Measurements from ENCODE around the gene NUP93.

Gene NUP93

GRCh38 chr16:56729735-56730662, at the start of gene NUP93:
TSS of gene NUP93 (plus strand) at chr16:56730129. CDS start at chr16:56748248, 18,119 bp downstream.
- peak; percentile 84 for DNase-seq (ENCODE audit: low read depth)

DNA sequence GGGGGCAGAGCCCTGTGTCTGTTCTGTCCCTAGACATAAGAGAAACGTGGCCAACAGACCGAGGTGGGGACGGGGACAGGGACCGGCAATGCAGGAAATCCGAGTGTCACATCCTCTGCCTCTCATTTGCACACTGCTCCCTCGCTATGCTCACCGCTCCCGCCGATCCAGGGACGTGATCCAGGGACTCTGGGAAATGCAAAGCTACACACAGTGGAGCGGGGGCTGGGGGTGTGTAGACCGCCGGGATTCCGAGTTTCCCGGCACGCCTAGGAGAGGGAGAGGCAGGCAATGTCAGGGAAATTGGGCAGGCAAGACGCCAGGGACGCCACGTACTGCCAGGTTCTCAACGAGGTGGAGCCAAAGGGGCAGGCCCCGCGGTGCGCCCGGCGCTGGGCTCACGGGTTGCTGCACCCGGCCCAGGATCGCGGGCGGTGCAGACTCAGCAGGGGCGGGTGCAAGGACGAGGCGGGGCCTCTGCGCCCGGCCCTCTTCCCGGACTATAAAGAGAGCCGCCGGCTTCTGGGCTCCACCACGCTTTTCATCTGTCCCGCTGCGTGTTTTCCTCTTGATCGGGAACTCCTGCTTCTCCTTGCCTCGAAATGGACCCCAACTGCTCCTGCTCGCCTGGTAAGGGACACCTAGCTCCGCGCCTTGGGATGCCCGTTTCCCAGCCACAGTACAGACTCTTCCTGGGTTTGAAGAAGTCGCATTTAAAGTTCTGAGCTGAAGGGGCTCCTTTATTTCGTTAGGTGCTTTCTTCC, 47.8 kb upstream of the NUP93 start, which contains the start of gene MT1X:
Gene MT1X, plus strand, starts transcription at position 532 of the 764 bp plus-strand sequence. Its CDS starts 71 bp downstream, at position 603.
- DNase-seq (ENCODE audit: low read depth): peak; percentile 85

- no peak for DNase-seq (ENCODE audit: low read depth)
These were observed 47.1 kb upstream of the NUP93 start for GRCh38 chr16:56682703-56683397.

- no peak for DNase-seq (ENCODE audit: low read depth)
These were observed 46.3 kb upstream of the NUP93 start for GRCh38 chr16:56683424-56684172.

- no peak for DNase-seq (ENCODE audit: low read depth)
These were observed 45.5 kb upstream of the NUP93 start for GRCh38 chr16:56684256-56684925.

GRCh38 chr16:56684926-56685590, 44.9 kb upstream of the NUP93 start:
- DNase-seq (ENCODE audit: low read depth): no peak

- no peak for DNase-seq (ENCODE audit: low read depth)
These were observed 43.2 kb upstream of the NUP93 start for GRCh38 chr16:56686758-56687157.

DNA sequence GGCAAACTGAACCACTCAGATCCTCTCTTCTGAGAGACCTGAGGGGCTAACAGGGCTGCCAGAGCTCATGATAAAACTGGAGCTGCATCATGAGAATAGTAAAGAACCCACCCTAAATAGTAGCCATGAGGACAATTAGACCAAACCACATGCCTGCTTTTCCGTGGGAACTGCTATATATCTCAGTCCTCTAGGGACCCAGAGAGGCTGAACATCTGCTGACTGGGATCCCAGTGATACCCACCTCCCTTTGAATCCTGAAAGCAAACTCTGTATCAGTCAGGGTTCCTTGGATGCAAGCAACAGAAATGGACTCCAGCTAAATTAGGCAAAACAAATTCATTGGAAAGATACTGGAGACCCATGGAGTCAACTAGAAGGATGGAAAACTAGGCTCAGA, 41.2 kb upstream of the NUP93 start:
- no peak for DNase-seq (ENCODE audit: low read depth)

DNA sequence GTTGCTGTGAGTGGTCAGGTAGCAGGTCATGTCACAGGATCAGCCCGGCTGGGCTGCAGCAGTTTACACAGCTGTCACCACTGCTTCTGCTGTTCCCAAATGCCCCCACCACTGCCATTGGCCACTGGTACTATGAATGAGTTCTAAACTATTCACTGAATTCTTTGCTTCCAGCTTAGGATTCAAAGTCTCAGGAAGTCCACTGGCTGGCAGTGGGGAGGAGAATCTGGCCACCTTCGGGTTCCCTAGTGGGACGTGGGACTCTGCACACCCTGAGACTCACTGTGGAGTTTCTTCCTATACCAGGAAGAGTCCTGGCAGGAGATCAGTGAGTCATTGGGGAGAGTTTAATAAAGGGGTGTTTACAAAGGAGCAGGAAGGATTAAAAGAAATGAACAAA, 40.8 kb upstream of the NUP93 start:
- DNase-seq (ENCODE audit: low read depth): no peak

DNA sequence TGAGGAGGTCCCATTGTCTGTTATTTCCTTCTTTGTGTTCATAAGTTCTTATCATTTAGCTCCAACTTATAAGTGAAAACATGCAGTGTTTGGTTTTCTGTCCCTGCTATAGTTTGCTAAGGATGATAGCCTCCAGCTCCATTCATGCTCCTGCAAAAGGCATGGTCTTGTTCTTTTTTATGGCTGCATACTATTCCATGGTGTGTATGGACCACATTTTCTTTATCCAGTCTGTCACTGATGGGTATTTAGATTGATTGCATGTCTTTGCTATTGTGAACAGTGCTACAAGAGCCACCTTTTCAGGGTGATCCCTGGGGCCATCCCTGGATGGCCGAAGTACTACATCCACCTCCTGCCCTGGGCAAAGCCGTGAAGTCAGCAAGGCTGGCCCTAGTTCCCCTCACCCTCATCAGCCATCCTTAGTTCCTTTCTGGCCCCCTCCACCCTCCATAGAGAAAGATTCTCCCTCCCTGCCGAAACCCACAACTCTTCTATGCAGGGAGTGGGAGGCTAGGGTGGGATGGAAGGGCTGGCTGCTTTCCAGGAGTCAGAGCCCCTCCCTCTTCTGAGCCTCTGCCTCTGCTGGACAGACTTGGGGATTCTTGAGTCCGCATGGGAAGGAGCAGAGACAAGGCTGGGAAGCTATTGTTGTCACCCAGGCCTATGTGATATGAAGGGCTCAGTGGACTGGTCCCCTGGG, 39.4 kb upstream of the NUP93 start:
- no peak for DNase-seq (ENCODE audit: low read depth)

GRCh38 chr16:56691885-56692284, 38.0 kb upstream of the NUP93 start:
- DNase-seq (ENCODE audit: low read depth): no peak

DNA sequence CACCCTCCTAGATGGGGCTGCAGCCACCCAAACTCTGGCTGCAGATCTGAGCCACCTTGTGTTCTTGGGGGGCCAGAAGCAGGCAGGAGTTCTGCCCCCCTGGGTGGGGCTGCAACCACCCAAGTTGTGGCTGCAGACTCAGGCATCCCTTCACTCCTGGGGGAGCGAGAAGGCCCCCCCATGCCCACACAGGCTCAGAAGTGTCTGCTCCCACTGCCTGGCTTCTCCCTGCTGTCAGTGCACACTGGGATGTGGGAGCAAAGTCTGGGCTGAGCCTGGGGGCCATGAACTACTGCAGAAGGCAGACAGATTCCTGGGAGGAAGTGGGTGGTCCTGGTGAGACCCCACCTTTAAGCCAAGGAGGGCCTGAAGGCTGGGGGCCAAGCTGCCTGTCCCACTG, 34.7 kb upstream of the NUP93 start:
- DNase-seq (ENCODE audit: low read depth): no peak

DNA sequence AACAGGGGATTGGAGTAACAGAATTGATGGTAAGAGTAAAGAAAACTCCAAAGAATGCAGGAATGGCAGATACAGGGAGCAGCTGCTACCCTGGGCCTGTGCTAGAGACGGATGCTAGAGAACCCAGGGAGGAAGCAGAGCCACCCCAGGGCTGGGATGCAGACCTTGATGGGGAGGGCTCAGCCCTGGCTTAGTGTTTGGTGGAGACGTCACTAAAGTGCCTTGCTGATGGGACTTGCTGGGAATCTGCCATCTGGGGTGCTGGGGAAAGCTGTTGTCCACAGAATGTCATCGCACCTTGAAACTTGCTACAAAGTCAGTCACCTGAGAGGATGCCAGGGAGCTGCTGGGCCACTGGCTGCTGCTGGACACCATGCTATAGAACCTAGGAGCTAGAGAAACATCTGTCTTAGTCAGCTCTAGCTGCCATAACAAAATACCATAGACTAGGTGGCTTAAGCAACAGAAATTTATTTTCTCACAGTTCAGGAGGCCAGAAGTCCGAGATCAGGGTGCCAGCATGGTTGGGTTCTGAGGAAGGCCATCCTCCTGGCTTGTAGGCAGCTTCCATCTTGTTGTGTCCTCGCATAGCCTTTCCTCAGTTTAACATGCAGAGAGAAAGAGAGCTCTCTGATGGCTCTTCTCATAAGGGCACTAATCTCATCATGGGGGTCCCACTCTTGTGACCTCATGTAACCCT, 32.3 kb upstream of the NUP93 start:
- no peak for DNase-seq (ENCODE audit: low read depth)

GRCh38 chr16:56700195-56700594, 29.7 kb upstream of the NUP93 start:
- DNase-seq (ENCODE audit: low read depth): no peak

DNA sequence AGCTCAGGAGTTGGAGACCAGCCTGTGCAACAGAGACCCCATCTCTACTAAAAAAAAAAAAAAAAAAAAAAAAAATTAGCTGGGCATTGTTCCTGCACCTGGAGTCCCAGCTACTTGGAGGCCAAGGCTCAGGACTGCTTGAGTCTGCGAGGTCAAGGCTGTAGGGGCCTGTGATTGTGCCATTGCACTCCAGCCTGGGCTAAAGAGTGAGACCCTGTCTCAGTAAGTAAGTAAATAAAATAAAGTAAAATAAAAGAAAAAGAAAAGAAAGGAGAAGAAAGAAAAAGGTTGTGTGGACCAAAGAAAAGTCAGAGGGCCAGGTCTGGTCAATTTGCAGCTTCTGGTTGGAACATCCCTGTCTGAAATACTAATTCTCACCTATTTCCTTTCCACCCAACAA, 29.3 kb upstream of the NUP93 start:
- DNase-seq (ENCODE audit: low read depth): no peak

GRCh38 chr16:56701534-56701933, 28.4 kb upstream of the NUP93 start:
- DNase-seq (ENCODE audit: low read depth): no peak

DNA sequence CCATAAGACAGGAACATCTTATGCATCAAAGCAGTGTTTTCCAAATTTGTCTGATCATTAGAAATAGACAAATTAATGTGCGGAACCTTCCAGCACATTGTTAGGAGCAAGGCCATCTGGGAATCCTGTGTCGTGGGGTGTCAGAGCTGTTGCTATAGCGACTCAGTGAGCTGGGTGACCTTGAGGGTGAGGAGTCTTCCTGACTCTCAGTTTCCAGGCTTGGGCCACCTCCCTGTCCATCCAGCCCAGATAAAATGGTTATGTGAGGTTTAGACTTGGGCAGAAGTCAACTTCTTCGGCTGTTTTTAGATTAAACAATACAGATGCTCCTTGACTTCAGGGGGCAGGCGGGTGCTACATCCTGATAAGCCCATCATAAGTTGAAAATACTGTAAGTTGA, 27.1 kb upstream of the NUP93 start:
- no peak for DNase-seq (ENCODE audit: low read depth)

DNA sequence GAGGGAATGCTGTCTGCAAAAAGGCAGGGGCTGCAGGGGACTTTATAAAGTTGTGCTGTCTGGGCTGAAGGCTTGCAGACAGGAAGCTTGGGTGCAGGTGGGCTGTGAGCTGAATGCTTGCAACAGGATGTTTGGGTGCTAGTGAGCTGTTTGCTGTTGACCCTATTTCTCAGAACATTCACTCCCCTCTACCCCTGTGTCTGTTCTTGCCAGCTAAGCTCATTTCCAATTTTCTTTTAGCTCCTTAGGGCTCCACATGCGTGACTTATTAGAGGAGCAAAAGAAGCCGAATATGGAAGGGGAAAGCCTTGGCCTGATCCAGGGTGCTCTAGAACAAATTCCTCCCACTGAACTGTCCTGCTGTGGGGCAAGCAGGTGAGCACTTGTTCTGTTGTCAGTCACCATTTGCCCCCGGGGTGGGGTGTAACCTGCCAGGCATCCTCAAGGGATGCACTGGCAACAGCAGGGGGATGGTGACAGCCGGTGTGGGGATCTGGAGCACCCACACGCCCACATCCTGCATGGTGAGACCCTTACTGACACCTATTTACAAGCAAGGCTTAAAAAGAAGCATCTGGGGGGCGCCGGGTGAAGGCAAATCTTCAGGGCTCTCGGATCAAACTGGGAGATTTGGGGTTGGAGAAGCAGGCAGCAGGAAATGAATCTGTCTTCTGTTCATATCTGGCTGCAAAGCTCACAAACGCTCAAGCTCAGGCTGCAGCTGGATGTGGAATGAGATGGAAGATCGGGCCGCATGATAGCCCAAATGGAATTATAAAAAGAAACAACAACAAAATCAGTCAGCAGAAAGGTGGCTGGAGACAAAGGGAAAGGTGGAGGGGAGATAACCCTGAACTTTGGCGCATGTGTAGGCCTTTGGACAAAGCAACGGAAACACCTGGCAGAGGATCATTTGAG, 21.1 kb upstream of the NUP93 start:
- DNase-seq (ENCODE audit: low read depth): no peak

All from stimulated activated CD8-positive, alpha-beta memory T cell treated with anti-CD3 and anti-CD28 coated beads, Interleukin-4, amount 100 ng/mL, for 24 hours (primary cell).